NB4 (cell line): ENCODE results near the gene ACE.

Experiments used
- DNase-seq: peaks from one replicate; pipeline ENCODE4 v3.0.0; 2010; ENCODE audit warnings: low read depth
- H3K4me3 ChIP-seq: one replicate; pipeline ENCODE4 v1.5.1; 2011; ENCODE audit warnings: mild to moderate bottlenecking, low read depth, low read length, moderate library complexity
- CTCF ChIP-seq: IDR thresholded peaks from one replicate; pipeline ENCODE4 v1.5.1; 2012; ENCODE audit warnings: low read depth, low read length
- MYC ChIP-seq: IDR thresholded peaks from 2 replicates; pipeline ENCODE4 v1.6.1; 2011; ENCODE audit warnings: low read depth, low read length
- POLR2A ChIP-seq: IDR thresholded peaks from 2 replicates; pipeline ENCODE4 v1.6.1; 2011; ENCODE audit warnings: mild to moderate bottlenecking; ENCODE audit not compliant: insufficient read length; ENCODE audit errors: extremely low read depth
- TF ChIP-seq, protein P1 (sequence below): IDR thresholded peaks from 2 replicates; pipeline ENCODE4 v1.6.1; 2011; ENCODE audit warnings: low read depth, low read length

ACE gene

DNA sequence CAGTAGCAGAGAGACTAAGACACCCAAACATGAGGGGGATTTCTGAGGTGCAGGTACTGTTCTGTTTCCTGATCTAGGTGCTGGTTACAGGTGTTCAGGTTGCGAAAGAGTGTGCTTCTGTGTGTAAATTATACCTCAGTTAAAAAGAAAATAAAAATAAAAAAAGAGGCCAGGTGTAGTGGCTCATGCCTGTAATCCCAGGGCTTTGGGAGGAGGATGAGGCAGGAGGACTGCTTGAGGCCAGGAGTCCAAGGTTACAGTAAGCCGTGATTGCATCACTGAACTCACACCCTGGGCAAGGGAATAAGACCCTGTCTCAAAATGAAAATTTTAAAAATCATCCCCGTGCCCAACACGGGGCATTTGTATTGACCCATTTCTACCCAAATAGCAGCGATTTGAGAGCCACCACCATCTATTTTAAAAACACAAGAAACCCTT lies 70.2 kb downstream of the ACE start:
- H3K4me3 ChIP-seq = no peak overlapping the region
- TF ChIP-seq POLR2A (no peak), CTCF (no peak), MYC (no peak)
- TF ChIP-seq, protein P1, sequence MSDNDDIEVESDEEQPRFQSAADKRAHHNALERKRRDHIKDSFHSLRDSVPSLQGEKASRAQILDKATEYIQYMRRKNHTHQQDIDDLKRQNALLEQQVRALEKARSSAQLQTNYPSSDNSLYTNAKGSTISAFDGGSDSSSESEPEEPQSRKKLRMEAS = no peak
- no peak for DNase-seq
